Esophagus muscularis mucosa (tissue), 4 donors: Measurements from ENCODE around the gene UXT.
"Not testable (repeated sequence)": the region's sequence is repeated elsewhere in the genome, so short reads cannot be mapped to it uniquely, and the experiment has no call there.

Source experiments
- EP300 ChIP-seq: sonication (generic); formaldehyde crosslinking; IDR thresholded peaks from one replicate; pipeline ENCODE4 v1.6.1; 2017; ENCODE audit warnings: antibody characterized with exemption
- POLR2A ChIP-seq: fragments of 450-650 bp; IDR thresholded peaks from one replicate; pipeline ENCODE4 v1.6.1; 2017; ENCODE audit warnings: antibody characterized with exemption, moderate library complexity, mild to moderate bottlenecking, low read depth
- POLR2AphosphoS5 ChIP-seq, 2 donors: sonication (generic); formaldehyde crosslinking; IDR thresholded peaks; one replicate each; pipeline ENCODE4 v1.6.1; 2017; ENCODE audit warnings: antibody characterized with exemption in 2 of 2
- TF ChIP-seq, protein P1 (sequence below), 3 experiments: fragments of 200-600 bp in 2 of 3; fragments of 450-650 bp in 1 of 3; sonication (generic) in 2 of 3; IDR thresholded peaks; one replicate each; pipeline ENCODE4 v1.5.1; 2017 to 2019; ENCODE audit warnings: antibody characterized with exemption in 3 of 3, mild to moderate bottlenecking in 2 of 3, moderate library complexity in 1 of 3

DNA sequence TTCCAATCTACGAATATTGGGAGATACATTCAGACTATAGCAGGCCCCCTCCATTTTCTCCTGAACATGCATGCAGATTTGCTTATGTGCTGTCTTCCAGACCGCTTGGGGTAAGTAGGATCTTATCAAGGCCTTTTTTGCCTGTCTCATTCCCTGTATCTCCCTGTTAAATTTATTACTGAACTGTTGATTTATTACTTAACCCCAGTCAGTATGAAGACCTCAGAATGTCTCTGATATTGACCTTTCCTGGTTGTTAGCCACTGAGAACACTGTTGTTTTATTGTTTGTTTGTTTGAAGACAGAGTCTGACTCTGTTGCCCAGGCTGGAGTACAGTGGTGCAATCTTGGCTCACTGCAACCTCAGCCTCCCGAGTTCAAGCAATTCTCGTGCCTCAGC, 6.8 kb upstream of the UXT start:
- TF ChIP-seq, protein P1, sequence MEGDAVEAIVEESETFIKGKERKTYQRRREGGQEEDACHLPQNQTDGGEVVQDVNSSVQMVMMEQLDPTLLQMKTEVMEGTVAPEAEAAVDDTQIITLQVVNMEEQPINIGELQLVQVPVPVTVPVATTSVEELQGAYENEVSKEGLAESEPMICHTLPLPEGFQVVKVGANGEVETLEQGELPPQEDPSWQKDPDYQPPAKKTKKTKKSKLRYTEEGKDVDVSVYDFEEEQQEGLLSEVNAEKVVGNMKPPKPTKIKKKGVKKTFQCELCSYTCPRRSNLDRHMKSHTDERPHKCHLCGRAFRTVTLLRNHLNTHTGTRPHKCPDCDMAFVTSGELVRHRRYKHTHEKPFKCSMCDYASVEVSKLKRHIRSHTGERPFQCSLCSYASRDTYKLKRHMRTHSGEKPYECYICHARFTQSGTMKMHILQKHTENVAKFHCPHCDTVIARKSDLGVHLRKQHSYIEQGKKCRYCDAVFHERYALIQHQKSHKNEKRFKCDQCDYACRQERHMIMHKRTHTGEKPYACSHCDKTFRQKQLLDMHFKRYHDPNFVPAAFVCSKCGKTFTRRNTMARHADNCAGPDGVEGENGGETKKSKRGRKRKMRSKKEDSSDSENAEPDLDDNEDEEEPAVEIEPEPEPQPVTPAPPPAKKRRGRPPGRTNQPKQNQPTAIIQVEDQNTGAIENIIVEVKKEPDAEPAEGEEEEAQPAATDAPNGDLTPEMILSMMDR (IDR thresholded peaks at IDR 0.05) = not testable (repeated sequence)
- not testable (repeated sequence) for TF ChIP-seq EP300; POLR2A; POLR2AphosphoS5 (IDR thresholded peaks at IDR 0.05)
